H9 (cell line): ENCODE measurements around the gene ITGBL1. TPM values are rescaled to one million over a fixed set of nuclear protein-coding genes. Genes with fewer than 3 reads are reported as not detected.

Experiments used
- DNase-seq: peaks from one replicate; pipeline ENCODE4 v3.0.0-alpha.2; 2017
- H2AFZ ChIP-seq: one replicate; pipeline ENCODE4 v1.6.1; 2013; ENCODE audit warnings: mild to moderate bottlenecking, low read length, control low read depth, moderate library complexity
- H2AK5ac ChIP-seq: 2 replicates; pipeline ENCODE4 v1.6.1; 2013; ENCODE audit warnings: low read length, control low read depth, mixed read lengths; ENCODE audit not compliant: insufficient read length
- H2BK120ac ChIP-seq: one replicate; pipeline ENCODE4 v1.6.1; 2013; ENCODE audit warnings: low read depth, mild to moderate bottlenecking, low read length, control low read depth, inconsistent platforms; ENCODE audit not compliant: poor library complexity, severe bottlenecking
- H2BK12ac ChIP-seq: 2 replicates; pipeline ENCODE4 v1.6.1; 2013; ENCODE audit warnings: low read length, control low read depth, mixed read lengths, low read depth; ENCODE audit not compliant: insufficient read length
- H2BK15ac ChIP-seq: 2 replicates; pipeline ENCODE4 v1.6.1; 2013; ENCODE audit warnings: low read depth, low read length, control low read depth
- H2BK20ac ChIP-seq: one replicate; pipeline ENCODE4 v1.6.1; 2013; ENCODE audit warnings: low read depth, mild to moderate bottlenecking, low read length, control low read depth, inconsistent platforms; ENCODE audit not compliant: poor library complexity, severe bottlenecking
- H2BK5ac ChIP-seq: 2 replicates; pipeline ENCODE4 v1.6.1; 2013; ENCODE audit warnings: low read length, control low read depth, mixed read lengths; ENCODE audit not compliant: insufficient read length
- H3K14ac ChIP-seq: 2 replicates; pipeline ENCODE4 v1.6.1; 2013; ENCODE audit warnings: low read length, control low read depth; ENCODE audit not compliant: insufficient read depth
- H3K18ac ChIP-seq: 2 replicates; pipeline ENCODE4 v1.6.1; 2013; ENCODE audit warnings: low read depth, mild to moderate bottlenecking, mixed read lengths, low read length, control low read depth; ENCODE audit not compliant: insufficient read length
- H3K23ac ChIP-seq: 2 replicates; pipeline ENCODE4 v1.6.1; 2013; ENCODE audit warnings: low read length, control low read depth, mixed read lengths, low read depth; ENCODE audit not compliant: insufficient read length
- H3K23me2 ChIP-seq: 2 replicates; pipeline ENCODE4 v1.6.1; 2013; ENCODE audit warnings: low read depth, mild to moderate bottlenecking, mixed read lengths, low read length, control low read depth; ENCODE audit not compliant: insufficient read length, poor library complexity, severe bottlenecking
- H3K27ac ChIP-seq: 2 replicates; pipeline ENCODE4 v1.5.1; 2013; ENCODE audit warnings: low read length, control low read depth, mixed read lengths, low read depth; ENCODE audit not compliant: insufficient read length
- H3K27me3 ChIP-seq: 2 replicates; pipeline ENCODE4 v1.6.1; 2013; ENCODE audit warnings: low read length, control low read depth, inconsistent platforms; ENCODE audit not compliant: insufficient read depth
- H3K4ac ChIP-seq: 2 replicates; pipeline ENCODE4 v1.6.1; 2013; ENCODE audit warnings: low read depth, mild to moderate bottlenecking, control low read depth, inconsistent platforms, low read length, moderate library complexity
- H3K4me1 ChIP-seq: 2 replicates; pipeline ENCODE4 v1.6.1; 2013; ENCODE audit warnings: low read length, control low read depth, inconsistent platforms; ENCODE audit not compliant: insufficient read depth
- H3K4me2 ChIP-seq: 2 replicates; pipeline ENCODE4 v1.6.1; 2013; ENCODE audit warnings: low read length, control low read depth, mixed read lengths; ENCODE audit not compliant: insufficient read length, insufficient read depth
- H3K56ac ChIP-seq: 2 replicates; pipeline ENCODE4 v1.6.1; 2013; ENCODE audit warnings: low read depth, mild to moderate bottlenecking, mixed read lengths, low read length, control low read depth; ENCODE audit not compliant: insufficient read length
- H3K79me1 ChIP-seq: 2 replicates; pipeline ENCODE4 v1.6.1; 2013; ENCODE audit warnings: low read depth, mild to moderate bottlenecking, moderate library complexity, low read length, control low read depth, inconsistent platforms; ENCODE audit not compliant: insufficient read depth, poor library complexity, severe bottlenecking
- H3K79me2 ChIP-seq: 2 replicates; pipeline ENCODE4 v1.6.1; 2013; ENCODE audit warnings: low read length, control low read depth, inconsistent platforms; ENCODE audit not compliant: insufficient read depth
- H3K9ac ChIP-seq: 2 replicates; pipeline ENCODE4 v1.6.1; 2013; ENCODE audit warnings: low read length, control low read depth, mixed read lengths; ENCODE audit not compliant: insufficient read length; ENCODE audit errors: extremely low read depth
- H3K9me3 ChIP-seq: one replicate; pipeline ENCODE4 v1.6.1; 2013; ENCODE audit warnings: low read depth, low read length, inconsistent platforms; ENCODE audit not compliant: control insufficient read depth
- H3T11ph ChIP-seq: one replicate; pipeline ENCODE4 v1.6.1; 2013; ENCODE audit warnings: mild to moderate bottlenecking, low read length, control low read depth, inconsistent platforms
- H4K20me1 ChIP-seq: one replicate; pipeline ENCODE4 v1.6.1; 2013; ENCODE audit not compliant: control insufficient read depth, insufficient read length, insufficient read depth
- H4K5ac ChIP-seq: 2 replicates; pipeline ENCODE4 v1.6.1; 2013; ENCODE audit warnings: low read depth, mild to moderate bottlenecking, mixed read lengths, low read length, control low read depth; ENCODE audit not compliant: insufficient read length
- H4K8ac ChIP-seq: replicated peaks from 2 replicates; pipeline ENCODE4 v1.6.1; 2013; ENCODE audit warnings: low read length, control low read depth, mixed read lengths, low read depth; ENCODE audit not compliant: insufficient read length
- H4K91ac ChIP-seq: 2 replicates; pipeline ENCODE4 v1.6.1; 2013; ENCODE audit warnings: low read depth, mild to moderate bottlenecking, moderate library complexity, mixed read lengths, low read length, control low read depth; ENCODE audit not compliant: insufficient read length
- H3K27ac Mint-ChIP-seq, 3 experiments: 2 replicates in 2 of 3; 3 replicates in 1 of 3; pipeline ENCODE4 v1.8.0; 2020 to 2021; ENCODE audit warnings: mixed read lengths in 3 of 3, mild to moderate bottlenecking in 1 of 3, moderate library complexity in 1 of 3
- H3K27me3 Mint-ChIP-seq: 2 replicates; pipeline ENCODE4 v1.8.0; 2021; ENCODE audit warnings: low read depth, mild to moderate bottlenecking, moderate library complexity, mixed read lengths
- H3K36me3 Mint-ChIP-seq, 3 experiments: 2 replicates in 2 of 3; 3 replicates in 1 of 3; pipeline ENCODE4 v1.8.0; 2020 to 2021; ENCODE audit warnings: low read depth in 3 of 3, mixed read lengths in 3 of 3; ENCODE audit not compliant: insufficient read depth in 1 of 3
- H3K4me1 Mint-ChIP-seq, 2 experiments: 2 replicates each; pipeline ENCODE4 v1.8.0; 2020; ENCODE audit warnings: mixed read lengths in 2 of 2
- H3K4me3 Mint-ChIP-seq, 2 experiments: 2 replicates in 1 of 2; 3 replicates in 1 of 2; pipeline ENCODE4 v1.8.0; 2020 to 2021; ENCODE audit warnings: mild to moderate bottlenecking in 2 of 2, mixed read lengths in 2 of 2, moderate library complexity in 1 of 2
- H3K9me3 Mint-ChIP-seq, 2 experiments: 2 replicates in 1 of 2; 3 replicates in 1 of 2; pipeline ENCODE4 v1.8.0; 2020; ENCODE audit warnings: mild to moderate bottlenecking in 2 of 2, mixed read lengths in 2 of 2, moderate library complexity in 1 of 2
- WGBS: extraction: QIAGEN DNeasy Blood & Tissue Kit; methylation state at CpG from one replicate; pipeline ENCODE4 v1.1.7; 2013; ENCODE audit warnings: missing lambda C conversion rate, low lambda C conversion rate, mixed read lengths; ENCODE audit not compliant: insufficient read length; ENCODE audit errors: extremely low coverage; 5-methylcytosine and 5-hydroxymethylcytosine counted together
- total RNA-seq: library from RNA; stranded (reverse); gene quantifications from 2 replicates; pipeline ENCODE4 v1.2.1, GENCODE V29; 2021
- TF ChIP-seq, protein P1 (sequence below): fragments of 200-600 bp; sonication (generic); conservative IDR thresholded peaks from 3 replicates; pipeline ENCODE4 v1.8.0; 2021; ENCODE audit warnings: antibody characterized with exemption, mild to moderate bottlenecking

ITGBL1 gene
- total RNA-seq, 1 experiment from 2014 or later, result not detected

DNA sequence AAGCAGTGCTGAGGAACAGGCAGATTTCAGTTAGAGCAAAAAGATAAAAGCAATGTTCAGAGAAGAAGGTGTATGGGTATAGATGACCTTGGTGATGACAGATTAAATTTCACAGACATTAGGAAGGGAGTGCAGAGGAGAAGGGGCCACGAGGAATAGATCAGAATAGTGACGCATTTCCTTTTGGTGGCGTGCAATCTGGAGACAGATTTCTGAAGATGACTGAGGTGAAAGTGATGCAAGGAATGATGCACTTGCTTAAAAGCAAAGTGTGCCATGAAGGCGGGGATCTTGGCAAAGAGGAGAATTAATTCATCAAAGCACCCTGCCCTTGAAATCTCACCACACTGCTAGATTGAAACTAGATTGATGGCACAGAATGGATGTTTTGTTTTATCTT, 202.4 kb downstream of the ITGBL1 start:
- Histone ChIP-seq H3K9ac (no peak overlapping the region), H3K56ac (no peak overlapping the region), H2BK20ac (no peak overlapping the region), H3K4ac (no peak overlapping the region), H3T11ph (no peak overlapping the region), H4K20me1 (no peaks in the 10 kb centered on the region), H2AK5ac (no peak overlapping the region), H3K27me3 (no peaks in the 10 kb centered on the region), H3K23me2 (no peaks in the 10 kb centered on the region), H4K8ac (no peak overlapping the region), H3K18ac (no peak overlapping the region), H3K79me1 (no peaks in the 10 kb centered on the region), H3K27ac (no peak overlapping the region), H4K91ac (no peak overlapping the region), H3K14ac (no peak overlapping the region), H2AFZ (no peak overlapping the region), H3K79me2 (no peaks in the 10 kb centered on the region), H2BK12ac (no peak overlapping the region), H4K5ac (no peak overlapping the region), H3K4me1 (no peaks in the 10 kb centered on the region), H2BK5ac (no peak overlapping the region), H3K23ac (no peak overlapping the region), H2BK120ac (no peak overlapping the region), H2BK15ac (no peak overlapping the region), H3K4me2 (no peak overlapping the region), H3K9me3 (no peaks in the 10 kb centered on the region)
- Mint-ChIP-seq H3K36me3 (no peaks in the 10 kb centered on the region; a peak in 1 of 7 replicates), H3K9me3 (no peaks in the 10 kb centered on the region; a peak in 1 of 5 replicates), H3K27me3 (no peaks in the 10 kb centered on the region), H3K4me3 (no peak overlapping the region), H3K4me1 (peaks cover 0 to under 1% of the 10 kb centered on the region in 2 experiments; a peak in 1 of 4 replicates), H3K27ac (peak overlapping the region in 1 of 3 experiments; percentile 23; a peak in 1 of 7 replicates)
- TF ChIP-seq, protein P1, sequence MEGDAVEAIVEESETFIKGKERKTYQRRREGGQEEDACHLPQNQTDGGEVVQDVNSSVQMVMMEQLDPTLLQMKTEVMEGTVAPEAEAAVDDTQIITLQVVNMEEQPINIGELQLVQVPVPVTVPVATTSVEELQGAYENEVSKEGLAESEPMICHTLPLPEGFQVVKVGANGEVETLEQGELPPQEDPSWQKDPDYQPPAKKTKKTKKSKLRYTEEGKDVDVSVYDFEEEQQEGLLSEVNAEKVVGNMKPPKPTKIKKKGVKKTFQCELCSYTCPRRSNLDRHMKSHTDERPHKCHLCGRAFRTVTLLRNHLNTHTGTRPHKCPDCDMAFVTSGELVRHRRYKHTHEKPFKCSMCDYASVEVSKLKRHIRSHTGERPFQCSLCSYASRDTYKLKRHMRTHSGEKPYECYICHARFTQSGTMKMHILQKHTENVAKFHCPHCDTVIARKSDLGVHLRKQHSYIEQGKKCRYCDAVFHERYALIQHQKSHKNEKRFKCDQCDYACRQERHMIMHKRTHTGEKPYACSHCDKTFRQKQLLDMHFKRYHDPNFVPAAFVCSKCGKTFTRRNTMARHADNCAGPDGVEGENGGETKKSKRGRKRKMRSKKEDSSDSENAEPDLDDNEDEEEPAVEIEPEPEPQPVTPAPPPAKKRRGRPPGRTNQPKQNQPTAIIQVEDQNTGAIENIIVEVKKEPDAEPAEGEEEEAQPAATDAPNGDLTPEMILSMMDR, result no peak
- WGBS, result no CpG with 5 or more reads among the region's 4 CpGs
- no peak for DNase-seq
